Activated gamma-delta T cell treated with anti-CD3 and anti-CD28 coated beads, Interleukin-2, amount 50 U/mL, for 16 hours (primary cell): ENCODE measurements around the gene CLDN15.
"Not testable (repeated sequence)": the region's sequence is repeated elsewhere in the genome, so short reads cannot be mapped to it uniquely, and the experiment has no call there.

Experiments
- DNase-seq: peaks from one replicate; pipeline ENCODE4 v3.0.0-alpha.2; 2020; ENCODE audit warnings: low read depth

The CLDN15 gene, protein sequence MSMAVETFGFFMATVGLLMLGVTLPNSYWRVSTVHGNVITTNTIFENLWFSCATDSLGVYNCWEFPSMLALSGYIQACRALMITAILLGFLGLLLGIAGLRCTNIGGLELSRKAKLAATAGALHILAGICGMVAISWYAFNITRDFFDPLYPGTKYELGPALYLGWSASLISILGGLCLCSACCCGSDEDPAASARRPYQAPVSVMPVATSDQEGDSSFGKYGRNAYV

GRCh38 chr7:101237206-101238067 lies at the start of gene CLDN15:
CLDN15 (minus strand) TSS chr7:101237802; CDS start chr7:101237581, 221 bp downstream.
- no peak for DNase-seq

- no peak for DNase-seq
Observed at GRCh38 chr7:101287032-101287431, 49.4 kb upstream of the CLDN15 start.

DNA sequence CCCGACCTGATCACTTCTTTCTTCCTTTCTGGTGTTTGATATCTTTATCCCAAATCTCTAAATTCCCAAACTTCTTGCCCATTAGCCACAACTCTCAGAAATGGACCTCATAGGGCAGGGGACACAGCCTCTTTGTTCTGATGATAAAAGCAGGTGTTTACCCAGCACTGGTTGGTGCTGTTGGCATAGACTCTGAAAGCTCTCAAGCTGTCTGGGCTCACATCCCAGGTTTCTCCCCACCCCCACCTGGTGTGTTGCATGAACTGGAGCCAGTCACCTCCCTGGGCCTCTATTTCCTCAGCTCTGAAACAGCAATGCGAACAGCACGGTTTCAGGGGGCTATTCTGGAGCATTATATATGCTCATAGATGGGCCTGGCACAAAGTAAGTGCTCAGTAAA lies 48.3 kb upstream of the CLDN15 start:
- DNase-seq = not testable (repeated sequence)

GRCh38 chr7:101285171-101285570 lies 47.6 kb upstream of the CLDN15 start:
- no peak for DNase-seq

GRCh38 chr7:101280912-101281311 lies 43.3 kb upstream of the CLDN15 start:
- DNase-seq = not testable (repeated sequence)

DNA sequence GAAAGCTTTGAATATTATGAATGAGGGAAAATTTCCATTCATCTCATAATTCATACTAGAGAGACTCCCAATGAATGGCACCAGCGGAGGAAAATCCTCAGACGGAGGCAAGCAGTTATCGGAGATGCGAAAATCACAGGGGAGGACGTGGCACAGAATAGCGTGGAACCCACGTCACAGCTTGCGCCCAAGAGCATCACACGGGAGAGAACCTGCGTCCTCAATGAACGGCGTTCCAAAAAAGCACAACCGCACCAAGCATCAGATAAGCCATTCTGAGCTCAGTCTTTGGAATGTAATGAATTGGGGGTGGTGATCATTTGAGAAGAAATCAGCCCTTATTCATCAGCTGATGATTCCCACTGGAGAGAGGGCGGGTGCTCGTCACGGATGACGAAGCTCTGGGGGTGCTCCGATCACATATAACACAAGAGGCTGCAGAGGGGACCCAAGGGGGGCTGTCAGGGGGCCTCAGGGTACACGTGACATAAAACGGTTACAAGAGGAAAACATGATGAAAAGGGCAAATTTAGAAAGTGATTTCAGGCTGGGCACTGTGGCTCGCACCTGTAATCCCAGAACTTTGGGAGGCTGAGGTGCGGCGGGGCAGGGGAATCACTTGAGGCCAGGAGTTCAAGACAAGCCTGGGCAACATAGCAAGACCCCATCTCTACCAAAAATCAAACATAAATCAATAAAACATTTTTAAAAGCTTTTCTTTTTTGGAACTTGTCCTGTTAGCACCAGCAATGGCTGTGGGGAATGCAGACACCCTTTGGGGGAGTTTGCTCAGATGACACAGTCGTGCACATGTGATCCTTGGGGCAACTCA lies 41.1 kb upstream of the CLDN15 start:
- DNase-seq = no peak

DNA sequence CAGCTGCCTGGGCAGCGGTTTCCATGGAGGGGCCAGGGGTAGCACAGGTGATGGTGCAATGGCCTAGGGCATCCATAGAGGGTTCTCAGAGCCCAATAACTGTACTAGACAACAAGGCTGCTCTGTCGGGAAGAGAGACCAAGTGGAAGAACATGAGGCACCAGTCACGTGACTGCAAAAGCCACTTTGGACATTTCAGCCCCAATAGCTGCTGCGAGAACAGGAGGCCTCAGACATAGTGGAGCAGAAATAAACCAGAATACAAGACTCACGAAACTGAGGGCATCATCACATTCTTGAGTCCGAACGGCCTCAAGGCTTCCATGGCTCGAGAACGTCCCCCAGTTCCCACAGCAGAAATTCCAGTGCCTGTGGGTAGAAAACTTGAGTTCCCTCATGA lies 39.6 kb upstream of the CLDN15 start:
- DNase-seq = no peak

- DNase-seq = no peak
Observed at GRCh38 chr7:101273206-101273605, 35.6 kb upstream of the CLDN15 start.

- no peak for DNase-seq
Observed at GRCh38 chr7:101271021-101271420, 33.4 kb upstream of the CLDN15 start.

- DNase-seq = no peak
Observed at GRCh38 chr7:101269664-101270063, 32.1 kb upstream of the CLDN15 start.

- DNase-seq = no peak
Observed at GRCh38 chr7:101265622-101266516, 28.3 kb upstream of the CLDN15 start.

DNA sequence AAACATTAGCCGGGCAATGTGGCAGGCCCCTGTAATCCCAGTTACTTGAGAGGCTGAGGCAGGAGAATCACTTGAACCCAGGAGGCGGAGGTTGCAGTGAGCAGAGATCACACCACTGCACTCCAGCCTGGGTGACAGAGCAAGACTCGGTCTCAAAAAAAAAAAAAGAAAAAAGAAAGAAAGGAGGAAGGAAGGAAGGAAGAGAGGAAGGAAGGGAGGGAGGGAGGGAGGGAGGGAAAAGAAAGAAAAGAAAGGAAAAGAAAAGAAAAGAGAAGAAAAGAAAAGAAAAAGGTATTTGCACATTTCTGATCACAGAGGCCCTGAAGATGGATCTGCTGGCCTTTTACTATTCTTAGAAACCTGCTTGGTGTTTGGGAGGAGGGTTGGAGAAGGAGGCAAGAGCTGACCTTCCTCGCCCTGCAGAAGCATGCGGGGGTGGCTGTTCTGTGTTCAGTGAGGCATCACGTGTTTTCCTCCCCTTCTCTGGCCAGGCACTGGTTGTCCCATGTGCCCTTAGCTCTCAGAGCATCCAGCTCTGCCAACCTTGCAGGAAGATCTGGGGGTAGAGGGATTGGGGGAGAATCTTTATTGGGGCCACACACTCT lies 26.6 kb upstream of the CLDN15 start:
- not testable (repeated sequence) for DNase-seq

DNA sequence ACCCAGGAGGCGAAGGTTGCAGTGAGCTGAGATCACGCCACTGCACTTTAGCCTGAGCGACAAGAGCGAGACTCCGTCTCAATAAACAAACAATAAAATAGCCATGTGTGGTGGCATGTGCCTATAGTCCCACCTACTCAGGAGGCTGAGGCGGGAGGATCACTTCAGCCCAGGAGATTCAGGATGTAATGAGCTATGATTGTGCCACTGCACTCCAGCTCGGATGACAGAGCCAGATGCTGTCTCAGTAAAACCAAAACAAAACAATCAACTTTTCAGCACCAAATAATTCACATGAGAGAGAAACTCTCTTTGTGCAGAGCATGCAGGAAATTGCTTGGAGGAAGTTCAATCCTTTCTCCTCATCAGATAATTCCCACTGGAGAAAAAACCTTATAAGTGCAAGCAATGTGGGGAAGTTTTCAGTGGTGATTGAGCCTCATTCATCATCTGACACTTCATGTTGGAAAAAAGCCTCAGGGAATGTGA lies 20.7 kb upstream of the CLDN15 start:
- DNase-seq = no peak

GRCh38 chr7:101255796-101256195 lies 18.2 kb upstream of the CLDN15 start:
- DNase-seq = no peak

DNA sequence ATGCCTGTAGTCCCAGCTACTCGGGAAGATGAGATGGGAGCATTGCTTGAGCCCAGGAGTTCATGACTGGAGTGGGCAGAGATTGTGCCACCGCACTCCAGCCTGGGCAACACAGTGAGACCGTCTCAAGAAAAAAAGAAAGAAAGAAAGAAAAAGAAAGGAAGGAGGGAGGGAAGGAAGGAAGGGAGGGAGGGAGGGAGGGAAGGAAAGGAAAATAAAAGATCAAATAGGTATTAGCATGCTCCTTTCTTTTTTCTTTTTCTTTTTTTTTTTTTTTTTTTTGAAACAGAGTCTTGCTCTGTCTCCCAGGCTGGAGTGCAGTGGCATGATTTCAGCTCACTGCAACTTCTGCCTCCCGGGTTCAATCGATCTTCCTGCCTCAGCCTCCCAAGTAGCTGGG lies 15.6 kb upstream of the CLDN15 start:
- not testable (repeated sequence) for DNase-seq

GRCh38 chr7:101251871-101252659 lies 14.5 kb upstream of the CLDN15 start:
- DNase-seq = peak; percentile 99

- DNase-seq = no peak
Observed at GRCh38 chr7:101250324-101250723, 12.7 kb upstream of the CLDN15 start.

DNA sequence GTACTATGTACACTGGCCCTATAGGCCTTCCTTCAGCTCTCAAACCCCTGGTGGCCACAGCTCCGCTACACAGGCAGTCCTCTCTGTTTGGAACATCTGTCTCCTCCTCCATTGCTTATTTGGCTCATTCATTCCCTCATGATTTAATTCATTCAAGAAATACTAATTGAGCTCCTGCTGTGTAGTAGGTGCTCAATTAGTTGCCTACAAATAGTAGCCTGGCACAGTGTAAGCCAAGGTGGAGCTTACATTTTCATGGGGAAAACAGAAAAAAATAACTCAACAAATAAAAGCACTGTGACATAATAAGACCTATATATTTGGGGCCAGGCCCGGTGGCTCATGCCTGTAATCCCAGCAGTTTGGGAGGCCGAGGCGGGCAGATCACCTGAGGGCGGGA lies 10.7 kb upstream of the CLDN15 start:
- DNase-seq = no peak

DNA sequence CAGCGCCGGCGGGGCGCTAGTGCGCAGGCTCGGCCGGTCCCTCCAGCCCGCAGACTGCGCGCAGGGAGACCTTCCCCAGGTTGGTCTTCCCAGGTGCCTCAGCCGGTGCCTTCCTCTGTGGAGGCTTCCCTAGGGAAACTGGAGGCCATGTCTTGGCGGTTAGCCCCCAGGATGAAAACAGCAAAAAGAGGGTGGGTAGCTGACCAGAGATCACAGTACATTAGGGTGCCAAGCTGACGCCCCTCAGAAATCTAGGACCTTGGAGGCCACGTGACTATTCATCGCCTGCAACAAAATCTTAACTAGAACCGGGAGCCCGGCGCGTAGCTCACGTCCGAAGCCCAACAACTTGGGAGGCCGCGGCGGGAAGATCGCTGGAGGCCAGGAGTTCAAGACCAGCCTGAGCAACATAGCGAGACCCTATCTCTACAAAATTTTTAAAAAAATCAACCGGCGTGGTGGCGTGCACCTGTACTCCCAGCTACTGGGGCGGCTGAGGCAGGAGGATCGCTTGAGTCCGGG lies 7.6 kb upstream of the CLDN15 start:
- DNase-seq = no peak
